Choroid plexus epithelial cell (primary cell): Measurements from ENCODE around the gene FAAH2.

Experiments
- DNase-seq: peaks from one replicate; pipeline ENCODE4 v3.0.0-alpha.2; 2010; ENCODE audit warnings: low read depth
- H3K4me3 ChIP-seq: 2 replicates; pipeline ENCODE4 v1.5.1; 2011; ENCODE audit warnings: low read depth, mild to moderate bottlenecking, control low read depth, low read length, moderate library complexity
- CTCF ChIP-seq: conservative IDR thresholded peaks from 2 replicates; pipeline ENCODE4 v1.5.1; 2011; ENCODE audit warnings: low read depth, mild to moderate bottlenecking, control low read depth, inconsistent platforms, low read length, moderate library complexity

Gene FAAH2

GRCh38 chrX:57286507-57287251 lies at the start of gene FAAH2:
TSS of gene FAAH2 (plus strand) at chrX:57286706. CDS start at chrX:57286826, 120 bp downstream.
- DNase-seq: no peak
- TF ChIP-seq CTCF: no peak
- no peak within 1 kb of the TSS for H3K4me3 ChIP-seq

GRCh38 chrX:57241967-57242366 lies 44.5 kb upstream of the FAAH2 start:
- no peak for TF ChIP-seq CTCF
- no peak overlapping the region for H3K4me3 ChIP-seq
- no peak for DNase-seq

- no peak overlapping the region for H3K4me3 ChIP-seq
- TF ChIP-seq CTCF: no peak
- DNase-seq: no peak
Observed at GRCh38 chrX:57251965-57252364, 34.5 kb upstream of the FAAH2 start.

GRCh38 chrX:57265126-57265525 lies 21.4 kb upstream of the FAAH2 start:
- no peak for TF ChIP-seq CTCF
- no peak overlapping the region for H3K4me3 ChIP-seq
- no peak for DNase-seq

- TF ChIP-seq CTCF: no peak
- DNase-seq: no peak
- H3K4me3 ChIP-seq: no peak overlapping the region
Observed at GRCh38 chrX:57266275-57266674, 20.2 kb upstream of the FAAH2 start.

- no peak for DNase-seq
- no peak for TF ChIP-seq CTCF
- H3K4me3 ChIP-seq: no peak overlapping the region
Observed at GRCh38 chrX:57266871-57267270, 19.6 kb upstream of the FAAH2 start.

GRCh38 chrX:57267308-57267707 lies 19.2 kb upstream of the FAAH2 start:
- DNase-seq: no peak
- no peak overlapping the region for H3K4me3 ChIP-seq
- no peak for TF ChIP-seq CTCF
